K562 (cell line): ENCODE results near the gene USP22. TPM values are rescaled to one million over a fixed set of nuclear protein-coding genes. Genes with fewer than 3 reads are reported as not detected.

Source experiments
- ATAC-seq: fragments of 200-7000 bp; cut with Tn5 transposase; 3 replicates; pipeline ENCODE4 v1.9.1; 2020; ENCODE audit warnings: moderate library complexity
- BruUV-seq: library from RNA; stranded (reverse); fragments of 400-500 nt; replicated peaks from 2 replicates; lab custom pipeline; 2021; lab: Mats Ljungman, UMichigan
- CTCF ChIA-PET: fragments of 300-600 bp; formaldehyde crosslinking; extraction: SDS; loops from one replicate; lab custom pipeline; 2021; ENCODE audit warnings: low intra/inter-chr PET ratio; lab: Yijun Ruan, JAX
- POLR2A ChIA-PET: fragments of 300-600, 350-650 bp; sonication (Branson Sonifier 250); formaldehyde crosslinking; extraction: SDS; loops from one replicate; lab custom pipeline; 2021; ENCODE audit warnings: antibody characterized with exemption, inconsistent platforms; lab: Yijun Ruan, JAX
- DNase-seq, 4 experiments: peaks; one replicate each; pipeline versions ENCODE4 v3.0.0 to v3.0.0-alpha.2; 2011 to 2018; ENCODE audit warnings: low spot score in 3 of 4, mixed read lengths in 3 of 4; ENCODE audit errors: extremely low read depth in 1 of 4
- FAIRE-seq: peaks from 2 replicates; lab custom pipeline; 2011; peaks lifted over from hg19 to GRCh38; lab: Jason Lieb, UNC
- H2AFZ ChIP-seq: 2 replicates; pipeline ENCODE4 v1.6.0; 2011; ENCODE audit warnings: low read depth, low read length, control low read depth, inconsistent platforms
- H3K27ac ChIP-seq: fragments of 200-600 bp; 3 replicates; pipeline ENCODE4 v1.8.0; 2011; ENCODE audit warnings: low read depth, mild to moderate bottlenecking, control low read depth, inconsistent platforms, low read length, moderate library complexity, mixed read lengths; ENCODE audit errors: extremely low read depth
- H3K27me3 ChIP-seq, 2 experiments: fragments of 300-600 bp in 1 of 2; 2 replicates in 1 of 2; 3 replicates in 1 of 2; pipeline versions ENCODE4 v1.6.0 to v1.8.0; 2011; ENCODE audit warnings: inconsistent platforms in 2 of 2, low read length in 2 of 2, mild to moderate bottlenecking in 1 of 2, mixed read lengths in 1 of 2, moderate library complexity in 1 of 2; ENCODE audit not compliant: control insufficient read depth in 2 of 2, insufficient read depth in 2 of 2
- H3K36me3 ChIP-seq: fragments of 300-600 bp; 3 replicates; pipeline ENCODE4 v1.8.0; 2011; ENCODE audit warnings: mild to moderate bottlenecking, low read length, inconsistent platforms; ENCODE audit not compliant: control insufficient read depth, insufficient read depth
- H3K4me1 ChIP-seq, 2 experiments: fragments of 200-600 bp in 1 of 2; replicated peaks in 1 of 2; 2 replicates in 1 of 2; 3 replicates in 1 of 2; pipeline versions ENCODE4 v1.5.1 to v1.8.0; 2011; ENCODE audit warnings: inconsistent platforms in 2 of 2, low read length in 2 of 2, mild to moderate bottlenecking in 1 of 2, mixed read lengths in 1 of 2, moderate library complexity in 1 of 2; ENCODE audit not compliant: control insufficient read depth in 2 of 2, insufficient read depth in 2 of 2
- H3K4me2 ChIP-seq: 2 replicates; pipeline ENCODE4 v1.6.1; 2011; ENCODE audit warnings: low read length, control low read depth, inconsistent platforms, mixed read lengths; ENCODE audit not compliant: insufficient read depth
- H3K4me3 ChIP-seq: fragments of 200-600 bp; sonication (generic), shearing (Covaris generic); 2 replicates; pipeline ENCODE4 v1.5.1; 2016; ENCODE audit warnings: control low read depth, inconsistent platforms
- H3K79me2 ChIP-seq: fragments of 200-600 bp; 3 replicates; pipeline ENCODE4 v1.8.0; 2011; ENCODE audit warnings: low read length, inconsistent platforms; ENCODE audit not compliant: control insufficient read depth, insufficient read depth
- H3K9ac ChIP-seq, 2 experiments: 2 replicates each; pipeline versions ENCODE4 v1.6.0 to v1.6.1; 2011; ENCODE audit warnings: low read depth in 2 of 2, low read length in 2 of 2, control low read depth in 1 of 2, inconsistent platforms in 1 of 2, mild to moderate bottlenecking in 1 of 2, mixed read lengths in 1 of 2; ENCODE audit not compliant: insufficient read depth in 1 of 2
- H3K9me1 ChIP-seq: one replicate; pipeline ENCODE4 v1.6.0; 2011; ENCODE audit warnings: inconsistent platforms, mild to moderate bottlenecking, low read length, moderate library complexity; ENCODE audit not compliant: control insufficient read depth, insufficient read depth
- H3K9me3 ChIP-seq: replicated peaks from 2 replicates; pipeline ENCODE4 v1.5.1; 2011; ENCODE audit warnings: low read depth, low read length, inconsistent platforms; ENCODE audit not compliant: control insufficient read depth, insufficient read depth
- H4K20me1 ChIP-seq: replicated peaks from 2 replicates; pipeline ENCODE4 v1.6.1; 2011; ENCODE audit warnings: low read length, inconsistent platforms, mixed read lengths; ENCODE audit not compliant: control insufficient read depth, insufficient read depth
- DNMT1 ChIP-seq: fragments of 450-650 bp; IDR thresholded peaks from 2 replicates; pipeline ENCODE4 v1.6.1; 2016; ENCODE audit warnings: antibody characterized with exemption, mild to moderate bottlenecking
- FIP1L1 ChIP-seq: fragments of 200-400 bp; formaldehyde crosslinking; IDR thresholded peaks from 2 replicates; pipeline ENCODE4 v1.6.1; 2018; ENCODE audit warnings: mild to moderate bottlenecking, low read depth, low read length; ENCODE audit not compliant: poor library complexity, severe bottlenecking
- NFE2L1 ChIP-seq: fragments of 450-650 bp; IDR thresholded peaks from 2 replicates; pipeline ENCODE4 v1.6.1; 2016; ENCODE audit warnings: missing genetic modification characterization, low read depth, mild to moderate bottlenecking, missing compliant biosample characterization, moderate library complexity, borderline replicate concordance
- NFRKB ChIP-seq: fragments of 450-650 bp; IDR thresholded peaks from 2 replicates; pipeline ENCODE4 v1.6.1; 2016; ENCODE audit warnings: low read depth
- PHF21A ChIP-seq: fragments of 450-650 bp; IDR thresholded peaks from 2 replicates; pipeline ENCODE4 v1.6.1; 2017; ENCODE audit warnings: low read depth, borderline replicate concordance
- PRMT5 ChIP-seq: sonication (generic); formaldehyde crosslinking; IDR thresholded peaks from 2 replicates; pipeline ENCODE4 v1.5.0; 2020; ENCODE audit warnings: missing genetic modification reagents
- PTBP1 ChIP-seq: fragments of 200-400 bp; formaldehyde crosslinking; IDR thresholded peaks from 2 replicates; pipeline ENCODE4 v1.6.1; 2017; ENCODE audit warnings: low read depth, low read length
- RBBP5 ChIP-seq: fragments of 200-600 bp; sonication (generic); IDR thresholded peaks from 2 replicates; pipeline ENCODE4 v1.6.1; 2012; ENCODE audit warnings: borderline replicate concordance, mild to moderate bottlenecking, low read length, control low read depth, inconsistent platforms; ENCODE audit not compliant: insufficient read depth, poor library complexity, severe bottlenecking
- SRSF7 ChIP-seq: fragments of 200-400 bp; formaldehyde crosslinking; optimal IDR thresholded peaks from 2 replicates; pipeline ENCODE3; 2017; ENCODE audit warnings: mild to moderate bottlenecking, low read depth, low read length
- ZKSCAN8 ChIP-seq: fragments of 200-800 bp; sonication (Bioruptor generic); IDR thresholded peaks from 2 replicates; pipeline ENCODE4 v1.6.1; 2016; ENCODE audit warnings: missing genetic modification characterization, missing compliant biosample characterization
- ZNF184 ChIP-seq: sonication (generic); formaldehyde crosslinking; IDR thresholded peaks from 2 replicates; pipeline ENCODE4 v1.5.0; 2020; ENCODE audit warnings: missing genetic modification reagents
- ZNF239 ChIP-seq: fragments of 250-450 bp; sonication (Bioruptor Pico); IDR thresholded peaks from 2 replicates; pipeline ENCODE4 v1.4.0; 2020; ENCODE audit warnings: mild to moderate bottlenecking
- ZNF263 ChIP-seq: sonication (generic); formaldehyde crosslinking; IDR thresholded peaks from 2 replicates; pipeline ENCODE4 v1.8.0; 2022; ENCODE audit warnings: mild to moderate bottlenecking, missing genetic modification reagents, borderline replicate concordance
- WGBS: fragments of 100-300 bp; shearing (Covaris generic); methylation state at CpG from one replicate; pipeline ENCODE4 v1.1.6; 2016; ENCODE audit warnings: low coverage, mixed read lengths; ENCODE audit not compliant: insufficient coverage; ENCODE audit errors: missing lambda C conversion rate; 5-methylcytosine and 5-hydroxymethylcytosine counted together
- in situ Hi-C: fragments of 300-500 bp; cut with MboI; formaldehyde crosslinking; loops from 4 replicates; pipeline ENCODE4 v1.15.0; 2018; ENCODE audit warnings: inconsistent platforms, mixed read lengths
- intact Hi-C: fragments of 100-400 bp; cut with micrococcal nuclease; formaldehyde crosslinking; loops from 2 replicates; pipeline ENCODE4 v1.14.2; 2022
- polyA plus RNA-seq, 8 experiments: library from polyadenylated mRNA; depleted of rRNA in 4 of 8; stranded (reverse) in 5 of 8; unstranded in 3 of 8; fragments of >200 nt; fragmentation: Nextera tagmentation in 2 of 8; fragmentation: Illumina TruSeq in 1 of 8; extraction: Ambion mirVana in 2 of 8; extraction: Trizol in 1 of 8; gene quantifications; 2 replicates each; pipeline versions ENCODE4 v1.2.1 to v1.2.3, GENCODE V29; 2011 to 2014; ENCODE audit warnings: inconsistent platforms in 1 of 8, missing spikeins in 1 of 8
- total RNA-seq, 7 experiments: library from RNA; depleted of rRNA in 6 of 7; stranded (reverse); fragments of >200 nt in 6 of 7; fragmentation: Illumina TruSeq in 2 of 7; extraction: Trizol in 2 of 7; gene quantifications; 2 replicates each; pipeline versions ENCODE4 v1.2.1 to v1.2.3, GENCODE V29; 2011 to 2021; ENCODE audit warnings: low replicate concordance in 1 of 7
- TF ChIP-seq, protein P1 (sequence below): fragments of 200-800 bp; sonication (Bioruptor generic); IDR thresholded peaks from 2 replicates; pipeline ENCODE4 v1.6.1; 2017; ENCODE audit warnings: missing genetic modification characterization, missing compliant biosample characterization
- TF ChIP-seq, protein P2 (sequence below), 2 experiments: IDR thresholded peaks; 2 replicates each; pipeline ENCODE4 v1.6.1; 2011; ENCODE audit warnings: borderline replicate concordance in 1 of 2, control low read depth in 1 of 2, low read depth in 1 of 2, low read length in 1 of 2, mild to moderate bottlenecking in 1 of 2, mixed read lengths in 1 of 2, moderate library complexity in 1 of 2; ENCODE audit not compliant: insufficient read depth in 1 of 2, insufficient read length in 1 of 2, poor library complexity in 1 of 2, severe bottlenecking in 1 of 2; ENCODE audit errors: extremely low read depth in 1 of 2
- TF ChIP-seq, protein P3 (sequence below), 2 experiments: fragments of 450-650 bp in 1 of 2; sonication (generic) in 1 of 2; formaldehyde crosslinking; conservative IDR thresholded peaks; 2 replicates each; pipeline versions ENCODE4 v1.4.0 to v1.8.1; 2020 to 2022; ENCODE audit warnings: mild to moderate bottlenecking in 1 of 2, missing genetic modification reagents in 1 of 2

Gene USP22
- total and polyA plus RNA-seq, 9 of the 15 experiments (the other 6 are each of a cell fraction or from before 2014, with no cell fraction given) = 6.5 to 113 (median 58.9) TPM

DNA sequence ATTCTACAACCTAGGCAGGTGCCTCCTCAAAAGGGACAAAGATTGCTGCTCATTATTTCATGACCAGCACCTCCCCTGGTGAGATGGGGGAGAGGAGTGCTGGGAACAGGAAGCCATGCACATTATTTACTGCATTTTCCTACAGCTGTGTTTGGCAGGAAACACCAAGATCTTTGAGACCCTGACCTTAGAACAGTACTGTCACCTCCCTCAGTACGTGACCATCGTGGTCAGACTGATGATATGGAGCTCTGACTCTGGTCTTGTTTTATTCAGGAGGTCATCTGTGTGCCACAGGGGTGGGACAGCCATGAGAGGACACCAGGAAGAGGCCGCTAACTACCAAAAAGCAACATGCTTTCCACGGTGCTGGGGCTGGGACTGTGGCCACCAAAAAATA lies 37.4 kb downstream of the USP22 start:
- DNase-seq = no peak
- in situ Hi-C loops = no loop called here
- Histone ChIP-seq H3K27ac (no peak overlapping the region), H4K20me1 (peaks cover 8% of the 10 kb centered on the region; the same call in 1 of the 2 replicates), H3K4me3 (no peak overlapping the region), H3K36me3 (peaks cover 97% of the 10 kb centered on the region; the same call in 2 of the 3 replicates)
- ATAC-seq = no peak
- FAIRE-seq = no peak
- POLR2A ChIA-PET = interaction anchor here (0.6 to 1.5 kb wide), 3 partner anchors 14 to 54 kb away, joined by 3 to 5 read pairs (median 4); no protein-coding TSS in a partner anchor
- BruUV-seq = no TSS peak
- TF ChIP-seq FIP1L1 (no peak), ZNF184 (CRISPR knock-in tag) (no peak), PTBP1 (no peak), DNMT1 (no peak), ZKSCAN8 (CRISPR knock-in tag) (no peak), PHF21A (no peak), NFE2L1 (no peak), ZNF239 (CRISPR knock-in tag) (no peak), ZNF263 (CRISPR knock-in tag) (no peak), NFRKB (no peak), RBBP5 (no peak), PRMT5 (CRISPR knock-in tag) (no peak), SRSF7 (no peak)
- TF ChIP-seq, protein P1, sequence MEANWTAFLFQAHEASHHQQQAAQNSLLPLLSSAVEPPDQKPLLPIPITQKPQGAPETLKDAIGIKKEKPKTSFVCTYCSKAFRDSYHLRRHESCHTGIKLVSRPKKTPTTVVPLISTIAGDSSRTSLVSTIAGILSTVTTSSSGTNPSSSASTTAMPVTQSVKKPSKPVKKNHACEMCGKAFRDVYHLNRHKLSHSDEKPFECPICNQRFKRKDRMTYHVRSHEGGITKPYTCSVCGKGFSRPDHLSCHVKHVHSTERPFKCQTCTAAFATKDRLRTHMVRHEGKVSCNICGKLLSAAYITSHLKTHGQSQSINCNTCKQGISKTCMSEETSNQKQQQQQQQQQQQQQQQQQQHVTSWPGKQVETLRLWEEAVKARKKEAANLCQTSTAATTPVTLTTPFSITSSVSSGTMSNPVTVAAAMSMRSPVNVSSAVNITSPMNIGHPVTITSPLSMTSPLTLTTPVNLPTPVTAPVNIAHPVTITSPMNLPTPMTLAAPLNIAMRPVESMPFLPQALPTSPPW (CRISPR knock-in tag) = no peak
- TF ChIP-seq, protein P2, sequence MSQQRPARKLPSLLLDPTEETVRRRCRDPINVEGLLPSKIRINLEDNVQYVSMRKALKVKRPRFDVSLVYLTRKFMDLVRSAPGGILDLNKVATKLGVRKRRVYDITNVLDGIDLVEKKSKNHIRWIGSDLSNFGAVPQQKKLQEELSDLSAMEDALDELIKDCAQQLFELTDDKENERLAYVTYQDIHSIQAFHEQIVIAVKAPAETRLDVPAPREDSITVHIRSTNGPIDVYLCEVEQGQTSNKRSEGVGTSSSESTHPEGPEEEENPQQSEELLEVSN (IDR thresholded peaks at IDR 0.05; ENCODE audit: borderline replicate concordance in 1 of 2, extremely low read depth in 1 of 2, insufficient read depth in 1 of 2, insufficient read length in 1 of 2, low read depth in 1 of 2, low read length in 1 of 2, poor library complexity in 1 of 2, severe bottlenecking in 1 of 2) = no peak
- TF ChIP-seq, protein P3, sequence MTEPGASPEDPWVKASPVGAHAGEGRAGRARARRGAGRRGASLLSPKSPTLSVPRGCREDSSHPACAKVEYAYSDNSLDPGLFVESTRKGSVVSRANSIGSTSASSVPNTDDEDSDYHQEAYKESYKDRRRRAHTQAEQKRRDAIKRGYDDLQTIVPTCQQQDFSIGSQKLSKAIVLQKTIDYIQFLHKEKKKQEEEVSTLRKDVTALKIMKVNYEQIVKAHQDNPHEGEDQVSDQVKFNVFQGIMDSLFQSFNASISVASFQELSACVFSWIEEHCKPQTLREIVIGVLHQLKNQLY (CRISPR knock-in tag; conservative IDR thresholded peaks at IDR 0.05) = no peak
- TF ChIP-seq, all 486 proteins: peak for 0
- 95% methylated on average over 4 of the region's 4 CpGs for WGBS
- CTCF ChIA-PET = no interaction called here
- Histone ChIP-seq H3K27me3 (no peaks in the 10 kb centered on the region), H3K79me2 (no peaks in the 10 kb centered on the region; the same call in 2 of the 3 replicates), H3K9me3 (no peaks in the 10 kb centered on the region), H3K4me1 (no peaks in the 10 kb centered on the region; a peak in 1 of 5 replicates), H3K4me2 (no peak overlapping the region), H2AFZ (no peak overlapping the region), H3K9ac (no peak overlapping the region), H3K9me1 (no peaks in the 10 kb centered on the region)
- intact Hi-C loops = no loop called here
